GM12892 (cell line): ENCODE results near the gene MYZAP.

Experiments used
- POLR2A ChIP-seq: IDR thresholded peaks from 2 replicates; pipeline ENCODE4 v1.6.1; 2011; ENCODE audit warnings: low read depth, low read length, control low read depth
- POLR2AphosphoS5 ChIP-seq: IDR thresholded peaks from 2 replicates; pipeline ENCODE4 v1.6.1; 2011; ENCODE audit warnings: low read depth, low read length, control low read depth
- TAF1 ChIP-seq: IDR thresholded peaks from 2 replicates; pipeline ENCODE4 v1.6.1; 2011; ENCODE audit warnings: low read depth, mild to moderate bottlenecking, control low read depth, low read length, borderline replicate concordance

DNA sequence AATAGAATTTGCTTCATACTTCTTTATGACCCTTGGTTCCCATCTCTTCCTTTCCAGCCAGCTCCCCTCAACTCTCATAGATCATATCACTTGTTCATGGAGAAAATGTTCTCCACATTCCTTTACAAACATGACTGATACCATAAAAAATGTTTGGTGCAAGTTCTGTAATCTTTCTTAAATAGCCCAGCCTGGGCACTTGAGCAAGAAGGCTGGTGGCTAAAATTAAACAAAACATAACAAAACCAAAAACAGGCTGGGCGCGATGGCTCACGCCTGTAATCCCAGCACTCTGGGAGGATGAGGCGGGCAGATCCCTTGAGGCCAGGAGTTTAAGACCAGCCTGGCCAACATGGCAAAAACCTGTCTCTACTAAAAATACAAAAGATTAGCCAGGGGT is 105.9 kb downstream of the MYZAP start:
- TF ChIP-seq POLR2A (no peak), TAF1 (no peak), POLR2AphosphoS5 (no peak)
